IPS-NIHi11 (cell line): ENCODE results near the gene CC2D1B.

Source experiments
- DNase-seq: peaks from one replicate; pipeline ENCODE4 v3.0.0; 2012; ENCODE audit warnings: mixed read lengths, low spot score

The CC2D1B gene

DNA sequence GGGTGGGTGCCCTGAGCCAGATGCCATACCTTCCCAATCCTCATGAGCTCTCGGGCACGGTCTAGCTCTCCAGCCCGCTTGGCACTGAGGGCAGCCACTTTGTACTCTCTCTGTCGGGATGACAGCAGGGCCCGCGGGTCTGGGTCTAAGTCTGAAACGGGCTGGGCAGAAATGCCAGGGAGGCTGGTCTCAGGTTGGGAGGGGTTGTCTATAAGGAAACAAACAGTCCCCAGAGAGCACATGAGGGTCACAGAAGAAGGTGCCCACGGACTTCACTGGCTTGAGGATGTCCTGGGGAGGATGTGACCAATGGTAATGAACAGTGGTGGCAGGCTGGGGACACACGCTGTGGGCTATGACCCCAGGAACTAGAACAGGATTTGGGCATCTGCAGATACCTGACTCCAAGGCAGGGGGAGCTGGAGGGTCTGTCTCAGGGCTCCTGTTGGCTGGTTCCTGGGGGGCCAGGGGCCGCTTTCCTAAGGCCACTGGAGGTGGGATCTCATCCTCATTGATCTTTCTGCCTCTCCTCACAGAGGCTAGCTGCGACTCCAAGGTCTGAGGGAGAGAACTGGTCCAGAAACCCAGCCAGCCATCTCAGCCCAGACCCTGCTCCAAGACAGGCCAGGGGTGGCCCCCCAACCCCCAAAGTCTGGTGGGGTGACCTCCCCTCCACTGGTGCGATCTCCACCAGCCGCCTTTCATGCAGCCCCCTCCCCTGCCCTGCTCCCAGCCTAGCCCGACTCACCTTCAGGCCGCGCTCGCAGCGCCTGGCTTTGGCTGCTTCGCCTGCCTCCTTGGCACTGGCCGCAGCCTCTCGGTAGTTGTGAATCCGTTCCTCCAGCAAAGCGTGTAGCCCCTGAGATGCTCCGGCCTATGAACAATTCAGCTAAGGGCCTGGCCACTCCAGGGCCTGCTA, 6.1 kb downstream of the CC2D1B start:
- DNase-seq, result peak; percentile 36

DNA sequence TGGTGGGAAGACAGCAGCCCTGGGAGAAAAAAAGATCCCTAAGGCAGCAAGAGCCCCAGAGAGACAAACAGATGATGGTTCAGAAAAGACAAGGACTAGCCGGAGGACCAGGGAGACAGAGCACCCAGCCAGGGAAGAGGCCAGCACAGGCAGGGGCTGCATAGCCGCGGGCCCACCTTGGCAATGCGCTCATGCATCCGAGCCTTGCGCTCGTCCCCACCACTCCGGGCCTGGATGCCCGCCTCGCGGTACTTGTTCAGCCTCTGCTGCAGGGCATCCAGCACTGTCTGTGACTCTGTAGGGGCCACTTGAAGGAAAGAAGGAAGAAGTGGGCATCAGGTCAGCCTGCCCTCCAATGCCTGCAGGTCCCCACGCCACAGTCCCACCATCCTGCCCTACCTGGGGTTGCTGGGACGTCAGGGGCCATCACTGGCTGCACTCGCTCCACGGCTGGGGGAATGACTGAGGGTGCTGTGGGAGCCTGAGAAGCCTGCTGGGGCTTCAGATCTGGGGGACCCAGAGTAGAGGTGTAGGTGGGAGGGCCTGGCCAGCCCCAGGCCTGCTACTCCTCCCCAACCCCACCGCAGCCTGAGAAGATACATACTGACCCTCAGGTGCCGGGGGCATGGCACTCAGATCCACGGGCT, 7.0 kb downstream of the CC2D1B start:
- DNase-seq, result no peak

DNA sequence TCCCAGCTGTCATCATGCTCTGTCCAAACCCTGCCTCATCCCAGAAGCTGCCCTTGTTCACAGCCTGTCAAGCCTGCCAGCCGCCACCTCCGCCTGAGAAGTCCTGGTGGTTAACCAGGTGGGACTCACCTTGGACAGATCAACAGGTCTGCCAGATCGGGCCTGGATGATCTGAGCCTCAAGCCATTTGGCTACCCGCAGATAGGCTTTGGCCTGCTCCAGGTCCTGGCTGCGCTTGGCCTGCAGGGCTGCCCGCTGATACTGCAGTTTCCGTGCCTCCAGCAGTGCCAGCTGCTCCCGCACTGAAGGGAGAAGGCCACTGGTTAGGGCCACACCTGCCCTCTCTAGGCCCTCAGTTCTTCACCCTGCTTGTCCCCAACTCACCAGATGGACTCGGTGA, 8.6 kb downstream of the CC2D1B start:
- DNase-seq, result no peak

DNA sequence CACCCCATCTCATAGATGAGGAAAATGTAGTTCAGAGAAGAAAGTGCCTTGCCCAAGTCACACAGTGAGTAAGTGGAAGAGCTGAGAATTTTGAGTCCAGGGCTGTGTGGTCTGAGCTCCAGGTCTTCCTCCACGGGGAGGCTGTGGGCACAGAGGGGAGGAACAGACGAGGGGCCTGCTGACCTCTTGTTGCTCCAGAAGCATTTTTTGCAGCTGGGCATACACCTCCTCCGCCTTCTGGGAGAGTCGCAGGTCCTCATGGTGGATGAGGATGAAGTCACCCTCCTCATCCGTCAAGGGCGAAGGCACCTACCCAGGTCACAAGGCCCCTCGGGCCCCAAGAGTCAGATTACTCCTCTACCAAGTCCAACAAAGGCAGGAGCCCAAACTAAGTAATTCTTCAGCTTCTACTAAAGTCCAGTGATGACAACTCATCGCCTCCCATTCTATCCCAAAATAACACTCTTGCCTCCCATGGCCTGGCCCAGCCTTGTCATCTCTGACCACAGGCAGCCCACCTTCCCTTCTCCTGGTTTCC, 9.1 kb downstream of the CC2D1B start:
- DNase-seq, result no peak

DNA sequence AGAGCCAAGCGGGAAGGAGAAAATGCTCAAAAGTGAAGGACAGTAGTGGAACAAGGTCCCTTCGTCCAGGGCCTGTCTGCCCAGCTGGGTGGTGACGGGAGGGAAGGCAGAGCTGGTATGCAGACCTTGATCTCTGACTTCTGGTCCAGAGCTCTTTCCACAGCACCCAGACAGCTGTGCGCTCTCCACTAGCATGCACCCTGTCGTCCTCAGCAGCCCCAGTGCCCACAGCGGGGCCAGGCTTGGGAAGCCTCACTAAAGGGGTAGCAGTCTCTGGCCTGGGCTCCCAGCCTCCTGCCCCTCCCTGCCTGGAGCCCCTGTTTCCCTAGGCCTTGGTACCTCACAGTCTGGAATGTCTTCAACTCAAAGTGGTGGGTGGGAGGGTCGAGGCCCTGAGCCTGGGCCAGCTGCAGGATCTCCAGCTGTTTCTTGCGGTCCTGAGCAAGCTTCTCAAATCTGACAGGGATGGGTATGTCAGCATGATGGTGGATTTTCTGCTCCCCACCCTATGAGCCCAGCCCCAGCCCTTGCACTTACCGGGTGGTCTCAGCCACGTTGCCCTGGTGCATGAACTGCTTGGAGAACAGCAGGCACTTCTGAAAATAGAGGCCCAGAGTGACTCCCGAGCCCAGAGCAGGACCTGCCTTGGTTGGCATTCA, 10.0 kb downstream of the CC2D1B start:
- DNase-seq, result no peak

DNA sequence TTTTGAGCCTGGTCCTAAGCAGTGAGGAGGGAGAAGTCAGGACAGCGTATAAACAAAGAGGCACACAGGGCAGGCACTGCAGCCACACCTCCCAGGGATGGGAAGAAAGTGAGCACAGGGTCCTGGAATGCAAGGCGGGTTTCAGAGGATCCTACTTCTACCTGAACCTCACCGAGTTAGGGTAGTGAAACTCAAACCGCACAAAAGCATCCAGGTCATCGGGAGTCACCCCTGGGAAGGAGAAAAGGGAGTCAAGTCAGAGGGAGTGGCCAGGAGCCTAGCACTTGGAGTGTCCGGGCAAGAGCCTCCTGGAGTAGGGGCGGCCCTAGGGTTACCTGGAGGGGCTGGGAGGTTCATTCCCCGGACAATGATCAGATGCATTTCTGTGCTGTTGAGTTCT, 10.6 kb downstream of the CC2D1B start:
- no peak for DNase-seq

DNA sequence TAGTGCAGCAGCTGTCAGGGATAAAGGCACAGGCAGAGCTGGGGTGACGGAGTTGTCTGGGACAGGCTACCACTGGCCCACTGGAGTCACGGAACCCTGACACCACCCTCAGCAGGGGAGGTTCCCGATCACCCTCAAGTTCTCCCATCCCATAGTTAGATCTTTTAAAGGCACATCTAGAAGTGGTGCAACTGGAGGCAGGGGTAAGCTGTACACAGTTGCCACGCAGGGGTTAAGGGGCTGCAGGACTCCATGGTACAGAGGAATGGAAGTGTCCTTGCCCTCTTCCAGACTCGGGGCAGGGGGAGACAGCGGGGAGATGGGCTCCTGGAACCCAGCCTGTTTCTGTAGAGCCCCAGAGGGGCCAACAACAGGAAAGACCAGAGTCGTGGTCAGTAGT, 13.3 kb downstream of the CC2D1B start:
- no peak for DNase-seq

DNA sequence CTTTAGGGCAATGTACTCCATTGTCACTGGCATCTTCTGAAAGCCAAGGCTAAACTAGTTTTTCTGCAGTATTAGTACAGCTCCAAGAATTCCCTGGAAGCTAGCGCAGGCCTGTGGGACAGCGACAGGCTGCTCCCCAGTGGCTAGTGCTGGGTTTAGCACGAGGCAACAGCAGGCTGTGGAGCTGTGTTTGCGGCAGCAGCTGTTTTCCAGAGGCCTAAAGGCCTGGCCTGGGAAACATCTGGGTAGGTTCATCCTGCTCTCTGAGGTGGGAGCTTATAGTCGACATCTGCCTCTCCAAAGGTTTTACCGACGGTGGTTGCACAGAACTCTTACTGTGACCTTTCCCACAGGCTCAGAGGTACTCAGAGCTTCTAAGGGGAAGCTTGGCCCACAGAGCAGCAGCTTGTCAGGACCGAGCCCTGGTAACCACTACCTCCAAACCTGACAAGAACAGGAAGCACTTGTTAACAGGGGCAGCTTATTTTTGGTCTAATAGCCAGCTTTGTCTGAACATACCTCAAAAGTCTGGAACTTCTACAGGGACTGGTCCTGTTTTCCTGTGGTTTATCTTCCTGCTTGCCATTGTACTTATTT, 17.2 kb downstream of the CC2D1B start:
- DNase-seq, result peak; percentile 63

DNA sequence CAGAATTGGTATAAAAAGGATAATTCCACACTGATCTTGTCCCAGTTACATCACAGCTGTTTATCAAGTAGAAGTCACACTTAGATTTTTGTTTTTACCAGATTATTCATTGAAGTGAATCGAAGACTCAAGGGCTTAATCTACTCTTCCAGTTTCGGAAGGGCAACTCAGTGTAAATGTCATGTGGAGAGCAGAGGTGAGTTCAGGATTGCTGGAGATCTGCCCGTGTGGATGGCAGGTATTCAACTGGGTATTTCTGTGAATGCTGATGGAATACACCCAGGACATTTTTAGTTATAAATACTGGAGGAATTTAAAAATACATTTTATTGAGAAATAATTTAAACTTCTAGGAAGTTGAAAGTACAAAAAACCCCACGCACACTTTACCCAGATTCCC, 19.4 kb downstream of the CC2D1B start:
- DNase-seq, result no peak

DNA sequence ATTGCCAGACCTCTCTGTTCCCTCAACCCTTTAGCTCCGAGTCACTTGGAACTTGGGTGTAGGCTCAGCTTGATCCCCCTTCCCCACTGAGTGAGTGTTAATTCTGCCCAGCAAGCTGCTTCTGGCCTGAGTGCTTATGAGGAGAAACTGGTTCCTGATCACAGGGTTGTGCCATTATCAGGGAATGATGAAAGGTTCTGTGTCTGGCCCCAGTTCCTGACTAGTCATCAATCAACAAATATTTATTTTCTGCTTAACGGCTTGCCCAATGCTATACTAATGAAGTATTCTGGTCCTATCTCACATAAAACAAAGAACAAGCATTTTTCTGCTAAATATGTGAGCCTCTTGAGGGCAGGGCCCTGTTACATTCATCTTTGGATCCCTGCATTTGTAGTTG, 20.8 kb downstream of the CC2D1B start:
- no peak for DNase-seq

DNA sequence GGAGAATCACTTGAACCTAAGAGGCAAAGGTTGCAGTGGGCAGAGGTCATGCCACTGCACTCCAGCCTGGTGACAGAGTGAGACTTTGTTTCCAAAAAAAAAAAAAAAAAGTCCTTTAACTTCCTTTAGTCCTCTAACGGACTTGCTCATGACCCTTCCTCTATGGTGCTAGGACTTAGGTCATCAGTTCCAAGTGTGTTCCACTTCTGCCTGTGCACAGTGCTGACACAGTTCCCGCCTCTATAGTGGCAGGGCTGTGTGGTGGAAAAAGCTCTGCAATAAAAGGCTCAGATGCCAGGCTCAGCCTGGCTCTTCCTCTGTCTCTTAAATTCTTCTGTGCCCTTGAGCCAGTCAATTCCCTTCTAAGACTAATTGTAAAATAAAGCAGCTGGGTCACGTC, 22.0 kb downstream of the CC2D1B start:
- no peak for DNase-seq

DNA sequence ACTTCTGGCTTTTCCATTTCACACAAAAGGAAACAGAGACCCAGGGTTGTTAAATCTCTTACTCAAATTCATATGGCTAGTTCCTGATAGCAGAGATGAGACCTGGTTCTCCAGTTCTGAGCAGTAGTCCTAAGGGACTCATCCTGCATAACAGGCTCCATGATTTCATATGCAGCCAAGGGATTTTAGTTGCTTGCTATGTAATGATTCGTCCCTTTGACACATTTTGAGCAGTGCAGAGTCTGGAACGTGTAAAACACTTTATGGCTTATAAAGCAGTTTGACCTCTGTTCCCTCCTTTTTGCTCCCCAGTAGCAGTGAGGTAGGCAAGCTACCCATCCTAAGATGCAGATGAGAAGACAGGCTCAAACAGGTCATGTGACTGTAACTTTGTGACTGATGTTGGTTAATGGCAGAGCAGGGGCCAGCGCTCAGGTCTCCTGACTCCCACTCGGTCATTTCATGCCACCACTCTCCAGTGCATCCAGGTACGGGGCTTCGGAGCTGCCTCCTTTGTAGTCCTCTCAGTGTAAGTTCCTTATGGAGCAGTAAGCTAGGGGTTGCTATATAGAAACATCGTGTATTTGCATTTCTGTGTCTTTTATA, 24.2 kb downstream of the CC2D1B start:
- no peak for DNase-seq

DNA sequence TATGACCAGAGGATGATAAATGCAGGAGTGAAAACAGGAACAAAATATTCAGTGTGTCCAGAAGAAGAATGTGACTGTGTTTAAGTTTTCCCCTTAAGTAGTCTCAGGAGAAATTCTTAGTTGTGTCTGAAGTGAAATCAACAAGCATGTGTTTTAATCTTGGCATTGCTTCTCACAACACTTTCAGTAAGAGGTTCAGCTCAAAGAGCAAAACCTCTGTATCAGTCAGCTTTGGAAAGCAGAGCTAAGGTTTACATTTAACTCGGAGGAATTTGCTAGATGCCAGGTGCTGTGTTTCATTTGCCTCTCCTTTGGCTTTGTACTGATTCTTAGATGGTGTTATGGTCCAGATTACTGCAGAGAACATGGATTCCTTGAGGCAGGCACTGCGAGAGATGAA, 28.6 kb downstream of the CC2D1B start:
- no peak for DNase-seq

DNA sequence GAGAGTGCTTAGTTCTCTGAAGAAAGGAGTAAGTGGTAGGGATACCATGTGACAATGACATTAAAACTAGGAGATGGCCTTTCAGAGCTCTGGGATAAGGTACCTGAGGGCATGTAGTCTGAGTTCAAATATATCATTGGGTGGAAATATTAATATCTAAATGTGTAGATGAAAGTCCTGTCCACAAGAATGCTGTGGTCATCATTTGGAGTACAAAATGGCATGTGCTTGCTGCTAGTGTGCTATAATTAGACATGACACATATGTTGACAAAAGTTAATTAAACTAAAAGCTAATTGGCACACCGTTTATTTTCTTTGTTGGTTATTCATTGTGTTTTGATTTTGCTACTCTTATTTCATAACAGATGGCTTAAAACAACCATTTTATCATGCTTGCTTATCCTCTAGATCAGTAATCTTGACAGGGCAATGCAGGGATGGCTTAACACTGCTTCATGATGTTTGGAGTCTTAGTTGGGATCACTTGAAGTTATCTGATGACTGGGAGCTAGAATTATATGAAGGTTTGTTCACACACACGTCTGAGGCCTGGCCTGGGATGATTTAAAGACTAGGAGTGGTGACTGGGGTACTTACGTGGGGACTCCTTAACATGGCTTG, 31.0 kb downstream of the CC2D1B start:
- no peak for DNase-seq

DNA sequence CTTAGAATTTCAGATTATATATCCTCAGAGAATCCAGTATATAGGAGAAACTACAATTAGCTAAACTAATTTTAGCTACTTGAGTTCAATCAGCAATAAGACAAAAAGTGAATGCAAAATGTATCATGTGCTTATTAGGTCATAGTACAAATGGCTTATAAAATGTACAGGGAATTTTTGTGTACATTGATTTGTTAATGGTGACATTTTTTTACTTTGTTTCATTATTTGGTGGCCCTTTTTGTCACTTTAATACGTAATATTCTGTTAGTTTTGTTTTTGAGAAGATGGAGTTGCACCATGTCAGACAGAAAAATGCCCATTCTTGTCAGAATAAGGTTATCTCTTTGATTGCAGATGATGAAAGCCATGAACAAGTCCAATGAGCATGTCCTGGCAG, 33.6 kb downstream of the CC2D1B start:
- no peak for DNase-seq

DNA sequence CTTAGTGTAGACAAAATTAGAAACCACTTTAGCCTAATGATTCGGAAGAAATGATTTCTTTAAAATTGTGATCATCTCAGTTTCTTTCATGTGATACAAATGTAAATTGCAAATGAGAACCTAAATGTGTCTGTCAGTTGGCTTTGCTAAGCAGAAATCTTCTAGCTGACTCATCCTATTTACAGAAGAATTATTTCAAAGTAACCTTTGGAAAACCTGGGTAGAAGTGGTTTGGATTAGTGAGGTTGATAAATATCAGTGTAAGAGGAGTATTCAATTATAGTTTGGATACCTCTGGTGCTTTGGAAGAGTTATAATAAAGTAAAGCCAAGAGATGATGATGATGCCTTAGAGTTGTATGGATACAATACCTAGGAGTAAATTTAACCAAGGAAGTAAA, 37.4 kb downstream of the CC2D1B start:
- DNase-seq, result no peak

DNA sequence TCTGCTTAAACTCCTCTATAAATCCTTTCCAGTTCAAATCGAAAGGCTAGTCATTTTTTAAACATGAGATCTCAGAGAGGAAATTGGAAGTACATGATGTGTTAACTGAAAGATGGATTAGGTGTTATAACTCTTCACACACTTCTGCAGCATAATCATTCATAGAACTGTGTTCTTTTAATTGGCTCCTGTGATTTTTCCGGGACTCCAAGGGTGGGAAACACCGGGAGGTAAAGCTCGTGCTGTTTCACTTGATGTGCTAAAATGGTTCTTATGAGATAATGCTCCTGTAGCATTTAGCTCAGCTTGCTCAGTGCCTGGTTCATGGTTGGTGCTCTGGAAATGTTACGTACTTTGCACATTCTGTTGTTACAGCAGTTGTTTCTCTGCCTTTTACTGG, 40.2 kb downstream of the CC2D1B start:
- no peak for DNase-seq

DNA sequence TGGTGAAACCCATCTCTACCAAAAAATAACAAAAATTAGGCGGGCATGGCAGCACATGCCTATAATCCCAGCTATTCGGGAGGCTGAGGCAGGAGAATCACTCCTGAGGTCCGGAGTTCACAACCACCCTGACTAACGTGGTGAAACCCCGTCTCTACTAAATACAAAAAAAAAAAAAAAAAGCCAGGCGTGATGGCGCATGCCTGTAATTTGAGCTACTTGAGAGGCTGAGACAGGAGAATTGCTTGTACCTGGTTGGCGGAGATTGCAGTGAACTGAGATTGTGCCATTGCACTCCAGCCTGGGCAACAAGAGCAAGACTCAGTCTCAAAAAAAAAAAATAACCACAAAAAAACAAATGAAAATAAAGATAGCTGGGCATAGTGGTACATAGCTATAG, 42.3 kb downstream of the CC2D1B start:
- no peak for DNase-seq

DNA sequence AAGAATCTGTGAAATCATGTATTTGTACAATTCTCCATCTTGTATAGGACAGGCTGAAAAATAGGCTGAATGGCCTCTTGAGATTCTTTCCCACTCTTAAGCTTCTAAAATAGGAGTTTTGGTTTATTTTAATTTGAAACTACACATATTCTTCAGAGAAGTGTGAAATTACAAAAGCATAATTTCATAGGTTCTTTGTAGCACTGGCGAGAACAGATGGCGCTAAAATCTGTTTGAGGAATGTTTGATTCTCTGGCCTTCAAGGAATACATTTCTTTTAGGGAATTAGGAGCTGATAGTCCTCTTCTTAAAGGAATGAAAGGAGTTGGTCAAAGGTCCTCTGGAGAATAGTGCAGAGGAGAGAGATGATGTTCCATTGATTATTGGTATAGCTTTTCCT, 44.9 kb downstream of the CC2D1B start:
- no peak for DNase-seq

DNA sequence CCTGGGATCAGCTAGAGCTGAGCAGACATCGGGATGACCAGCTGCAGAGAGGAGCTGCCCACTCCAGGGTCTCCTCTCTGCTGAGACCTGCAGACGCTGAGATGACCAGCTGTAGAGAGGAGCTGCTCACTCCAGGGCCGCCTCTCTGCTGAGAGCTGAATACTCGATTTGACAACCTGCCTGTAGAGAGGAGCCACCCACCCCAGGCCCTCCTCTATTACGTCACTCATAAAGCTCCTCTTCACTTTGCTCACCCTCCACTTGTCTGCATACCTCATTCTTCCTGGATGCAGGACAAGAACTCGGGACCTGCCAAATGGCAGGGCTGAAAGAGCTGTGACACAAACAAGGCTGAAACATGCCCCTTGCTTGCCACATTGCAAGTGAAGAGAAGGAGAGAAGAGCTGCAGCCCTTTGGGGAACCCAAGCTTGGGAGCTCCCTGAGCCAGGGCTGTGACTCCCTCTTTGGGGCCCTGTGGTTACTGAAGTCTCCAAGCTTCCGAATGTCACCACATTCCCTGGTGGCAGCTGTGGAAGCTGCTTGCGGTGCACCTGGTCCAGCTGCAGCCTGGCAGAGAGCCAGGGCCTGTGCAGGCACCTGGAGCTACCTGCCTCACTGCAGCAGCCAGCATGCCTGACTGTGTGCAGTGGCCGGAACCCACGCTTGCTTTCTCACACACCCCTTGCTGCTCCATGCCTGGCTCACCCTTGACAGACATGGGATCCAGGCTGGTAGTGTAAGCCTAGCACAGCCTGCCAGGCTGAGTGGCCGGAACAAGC, 59.6 kb downstream of the CC2D1B start:
- no peak for DNase-seq
